Esophagus muscularis mucosa (tissue), 4 donors: ENCODE results near the gene INPP4B. TPM values are rescaled to one million over a fixed set of nuclear protein-coding genes. Genes with fewer than 3 reads are reported as not detected.

Source experiments
- DNase-seq: peaks from one replicate; pipeline ENCODE4 v3.0.0-alpha.2; 2017; ENCODE audit errors: extremely low spot score
- H3K27ac ChIP-seq, 4 donors: fragments of 200-600 bp; sonication (generic); replicated peaks in 1 of 4; 1 replicate in 3 of 4; 2 replicates in 1 of 4; pipeline ENCODE4 v1.5.1; 2016 to 2019; ENCODE audit warnings: mild to moderate bottlenecking in 1 of 4
- H3K27me3 ChIP-seq, 4 donors: fragments of 200-600 bp; sonication (generic); one replicate each; pipeline versions ENCODE4 v1.5.1 to v1.6.0; 2016 to 2019
- H3K36me3 ChIP-seq, 4 donors: fragments of 200-600 bp; sonication (generic); one replicate each; pipeline ENCODE4 v1.5.1; 2016 to 2019
- H3K4me1 ChIP-seq, 4 donors: fragments of 200-600 bp; sonication (generic); one replicate each; pipeline ENCODE4 v1.5.1; 2016 to 2019
- H3K4me3 ChIP-seq, 4 donors: fragments of 200-600 bp; sonication (generic); 1 replicate in 2 of 4; 2 replicates in 2 of 4; pipeline ENCODE4 v1.5.1; 2016 to 2019; ENCODE audit warnings: mild to moderate bottlenecking in 4 of 4, moderate library complexity in 1 of 4
- H3K9me3 ChIP-seq, 4 donors: fragments of 200-600 bp; sonication (generic); 1 replicate in 3 of 4; 2 replicates in 1 of 4; pipeline ENCODE4 v1.5.1; 2016 to 2019
- CTCF ChIP-seq, 3 experiments: fragments of 200-600 bp in 2 of 3; fragments of 450-650 bp in 1 of 3; sonication (generic) in 2 of 3; IDR thresholded peaks; one replicate each; pipeline ENCODE4 v1.5.1; 2017 to 2019; ENCODE audit warnings: antibody characterized with exemption in 3 of 3, mild to moderate bottlenecking in 2 of 3, moderate library complexity in 1 of 3
- EP300 ChIP-seq: sonication (generic); formaldehyde crosslinking; IDR thresholded peaks from one replicate; pipeline ENCODE4 v1.6.1; 2017; ENCODE audit warnings: antibody characterized with exemption
- POLR2A ChIP-seq: fragments of 450-650 bp; IDR thresholded peaks from one replicate; pipeline ENCODE4 v1.6.1; 2017; ENCODE audit warnings: antibody characterized with exemption, moderate library complexity, mild to moderate bottlenecking, low read depth
- POLR2AphosphoS5 ChIP-seq, 2 donors: sonication (generic); formaldehyde crosslinking; IDR thresholded peaks; one replicate each; pipeline ENCODE4 v1.6.1; 2017; ENCODE audit warnings: antibody characterized with exemption in 2 of 2
- WGBS: methylation state at CpG from one replicate; pipeline ENCODE4 v1.1.5; 2018; 5-methylcytosine and 5-hydroxymethylcytosine counted together
- intact Hi-C: fragments of 100-400 bp; cut with DNase I; formaldehyde crosslinking; loops from one replicate; pipeline ENCODE4 v1.15.1; 2023
- total RNA-seq, 4 donors: library from RNA; depleted of rRNA; stranded (reverse); fragments of >200 nt; gene quantifications; one replicate each; pipeline versions ENCODE4 v1.1.0 to v1.2.1, GENCODE V29; 2016

INPP4B gene
- total RNA-seq, 4 donors from 2014 or later, result 12.7 to 23.4 (median 15.9) TPM

- Histone ChIP-seq H3K4me1 (no peaks in the 10 kb centered on the region), H3K9me3 (no peaks in the 10 kb centered on the region), H3K4me3 (no peak overlapping the region), H3K36me3 (no peaks in the 10 kb centered on the region), H3K27ac (no peak overlapping the region), H3K27me3 (no peaks in the 10 kb centered on the region)
- intact Hi-C loops, result loop anchor here (5.0 kb wide), 1 partner anchor 146 kb away; no protein-coding TSS in a partner anchor
- 100% methylated on average over 2 of the region's 2 CpGs for WGBS
- DNase-seq, result no peak
- TF ChIP-seq POLR2A, result no peak
- TF ChIP-seq CTCF (IDR thresholded peaks at IDR 0.05), result no peak
- no peak for TF ChIP-seq EP300
- no peak for TF ChIP-seq POLR2AphosphoS5 (IDR thresholded peaks at IDR 0.05)
Measured at GRCh38 chr4:142881331-142881730, 35.2 kb upstream of the INPP4B start.

GRCh38 chr4:142875117-142875516 lies 29.0 kb upstream of the INPP4B start:
- no peak for TF ChIP-seq POLR2A
- no peak for TF ChIP-seq CTCF (IDR thresholded peaks at IDR 0.05)
- H3K9me3 ChIP-seq, result peaks cover 0 to 4% (median 2%) of the 10 kb centered on the region in 4 donors
- intact Hi-C loops, result no loop called here
- WGBS, result 59% methylated on average over 2 of the region's 2 CpGs
- H3K27ac ChIP-seq, result no peak overlapping the region
- H3K4me1 ChIP-seq, result no peaks in the 10 kb centered on the region
- no peak for DNase-seq
- H3K36me3 ChIP-seq, result no peaks in the 10 kb centered on the region
- H3K4me3 ChIP-seq, result no peak overlapping the region
- no peaks in the 10 kb centered on the region for H3K27me3 ChIP-seq

GRCh38 chr4:142874684-142875083 lies 28.6 kb upstream of the INPP4B start:
- no peaks in the 10 kb centered on the region for H3K4me1 ChIP-seq
- intact Hi-C loops, result no loop called here
- no peak overlapping the region for H3K4me3 ChIP-seq
- no peak overlapping the region for H3K27ac ChIP-seq
- H3K27me3 ChIP-seq, result no peaks in the 10 kb centered on the region
- TF ChIP-seq EP300, result no peak
- no peak for TF ChIP-seq CTCF (IDR thresholded peaks at IDR 0.05)
- no peak for TF ChIP-seq POLR2A
- no peak for TF ChIP-seq POLR2AphosphoS5 (IDR thresholded peaks at IDR 0.05)
- no peak for DNase-seq
- H3K9me3 ChIP-seq, result peaks cover 0 to 4% (median 2%) of the 10 kb centered on the region in 4 donors
- H3K36me3 ChIP-seq, result no peaks in the 10 kb centered on the region
- WGBS, result no CpG with 5 or more reads among the region's 1 CpG

- no peaks in the 10 kb centered on the region for H3K4me1 ChIP-seq
- WGBS, result 82% methylated on average over 5 of the region's 5 CpGs
- no peak for DNase-seq
- H3K27ac ChIP-seq, result no peak overlapping the region
- H3K9me3 ChIP-seq, result no peaks in the 10 kb centered on the region
- no peak overlapping the region for H3K4me3 ChIP-seq
- intact Hi-C loops, result no loop called here
- no peaks in the 10 kb centered on the region for H3K27me3 ChIP-seq
- no peaks in the 10 kb centered on the region for H3K36me3 ChIP-seq
- TF ChIP-seq CTCF (IDR thresholded peaks at IDR 0.05) (no peak), POLR2AphosphoS5 (IDR thresholded peaks at IDR 0.05) (no peak), EP300 (no peak), POLR2A (no peak)
Measured at GRCh38 chr4:142866685-142867084, 20.6 kb upstream of the INPP4B start.

GRCh38 chr4:142861351-142861750 lies 15.2 kb upstream of the INPP4B start:
- Histone ChIP-seq H3K36me3 (no peaks in the 10 kb centered on the region), H3K9me3 (no peaks in the 10 kb centered on the region), H3K4me1 (no peaks in the 10 kb centered on the region), H3K4me3 (no peak overlapping the region), H3K27ac (no peak overlapping the region), H3K27me3 (no peaks in the 10 kb centered on the region)
- intact Hi-C loops, result no loop called here
- no peak for TF ChIP-seq EP300
- TF ChIP-seq CTCF (IDR thresholded peaks at IDR 0.05), result no peak
- TF ChIP-seq POLR2AphosphoS5 (IDR thresholded peaks at IDR 0.05), result no peak
- no peak for TF ChIP-seq POLR2A
- DNase-seq, result no peak
- 97% methylated on average over 1 of the region's 1 CpG for WGBS
